ENCODE data around the gene IP6K1.

GRCh38 chr3:49725906-49726681, 60.2 kb downstream of the IP6K1 start:
- TF ChIP-seq CTCF (conservative IDR thresholded peaks at IDR 0.05 in 1 of 2, IDR thresholded peaks at IDR 0.05 in 1 of 2; ENCODE audit: extremely low read depth in 1 of 2, insufficient read depth in 1 of 2, low read depth in 1 of 2, low read length in 2 of 2), result no peak
- no peak for TF ChIP-seq EZH2 (IDR thresholded peaks at IDR 0.05; ENCODE audit: borderline replicate concordance, low read length)

All from mammary epithelial cell (primary cell).